SK-N-SH treated with all-trans-retinoic acid at 6 μM for 48 hours (cell line): ENCODE data around the gene GNAZ.
"Not testable (repeated sequence)": the region's sequence is repeated elsewhere in the genome, so short reads cannot be mapped to it uniquely, and the experiment has no call there.

Experiments
- ATAC-seq: fragments of 200-7000 bp; cut with Tn5 transposase; 3 replicates; pipeline ENCODE4 v1.9.1; 2020; ENCODE audit warnings: mild to moderate bottlenecking, moderate library complexity
- BACH2 ChIP-seq: fragments of 250-450 bp; sonication (Bioruptor Pico); IDR thresholded peaks from 2 replicates; pipeline ENCODE4 v1.9.0; 2021; ENCODE audit warnings: mild to moderate bottlenecking, borderline replicate concordance
- CREB5 ChIP-seq: fragments of 250-450 bp; sonication (Bioruptor Pico); IDR thresholded peaks from 2 replicates; pipeline ENCODE4 v1.5.1; 2020; ENCODE audit warnings: low read depth, mild to moderate bottlenecking, moderate library complexity
- CSDC2 ChIP-seq: fragments of 250-450 bp; sonication (Bioruptor Pico); IDR thresholded peaks from 2 replicates; pipeline ENCODE4 v1.5.0; 2020; ENCODE audit warnings: mild to moderate bottlenecking, moderate library complexity
- CSRNP3 ChIP-seq: fragments of 250-450 bp; sonication (Bioruptor Pico); IDR thresholded peaks from 2 replicates; pipeline ENCODE4 v1.5.1; 2021; ENCODE audit warnings: mild to moderate bottlenecking, moderate library complexity
- ESRRG ChIP-seq: fragments of 250-450 bp; sonication (Bioruptor Pico); IDR thresholded peaks from 2 replicates; pipeline ENCODE4 v1.6.1; 2021; ENCODE audit warnings: mild to moderate bottlenecking
- GLIS3 ChIP-seq: fragments of 250-450 bp; sonication (Bioruptor Pico); IDR thresholded peaks from 2 replicates; pipeline ENCODE4 v1.5.0; 2020; ENCODE audit warnings: mild to moderate bottlenecking, moderate library complexity
- OSR1 ChIP-seq: fragments of 250-450 bp; sonication (Bioruptor Pico); IDR thresholded peaks from 2 replicates; pipeline ENCODE4 v1.8.0; 2022; ENCODE audit warnings: moderate library complexity, mild to moderate bottlenecking, inconsistent platforms
- POU6F1 ChIP-seq: fragments of 250-450 bp; sonication (Bioruptor Pico); IDR thresholded peaks from 2 replicates; pipeline ENCODE4 v1.8.0; 2021; ENCODE audit warnings: low read depth, mild to moderate bottlenecking, moderate library complexity, borderline replicate concordance
- PPARA ChIP-seq: fragments of 250-450 bp; sonication (Bioruptor Pico); IDR thresholded peaks from 2 replicates; pipeline ENCODE4 v1.5.0; 2020; ENCODE audit warnings: mild to moderate bottlenecking, borderline replicate concordance
- RARB ChIP-seq: fragments of 250-450 bp; sonication (Bioruptor Pico); IDR thresholded peaks from 2 replicates; pipeline ENCODE4 v1.8.0; 2021; ENCODE audit warnings: mild to moderate bottlenecking, moderate library complexity
- SNAI2 ChIP-seq: fragments of 250-450 bp; sonication (Bioruptor Pico); IDR thresholded peaks from 2 replicates; pipeline ENCODE4 v1.5.0; 2020; ENCODE audit warnings: mild to moderate bottlenecking, moderate library complexity
- TCF4 ChIP-seq: fragments of 250-450 bp; sonication (Bioruptor Pico); IDR thresholded peaks from 2 replicates; pipeline ENCODE4 v1.8.0; 2021; ENCODE audit warnings: mild to moderate bottlenecking, moderate library complexity, borderline replicate concordance
- TOX ChIP-seq: fragments of 250-450 bp; sonication (Bioruptor Pico); IDR thresholded peaks from 2 replicates; pipeline ENCODE4 v1.8.0; 2021; ENCODE audit warnings: mild to moderate bottlenecking, moderate library complexity, borderline replicate concordance
- ZC3H10 ChIP-seq: fragments of 250-450 bp; sonication (Bioruptor Pico); IDR thresholded peaks from 2 replicates; pipeline ENCODE4 v1.5.1; 2021; ENCODE audit warnings: mild to moderate bottlenecking, moderate library complexity
- ZFP30 ChIP-seq: fragments of 450-650 bp; formaldehyde crosslinking; IDR thresholded peaks from 2 replicates; pipeline ENCODE4 v1.5.0; 2022; ENCODE audit warnings: mild to moderate bottlenecking, moderate library complexity
- ZNF565 ChIP-seq: fragments of 450-650 bp; formaldehyde crosslinking; conservative IDR thresholded peaks from 2 replicates; pipeline ENCODE4 v1.5.0; 2020; ENCODE audit warnings: low read depth, mild to moderate bottlenecking, moderate library complexity
- ZNF70 ChIP-seq: fragments of 450-650 bp; formaldehyde crosslinking; IDR thresholded peaks from 2 replicates; pipeline ENCODE4 v1.5.0; 2020; ENCODE audit warnings: mild to moderate bottlenecking, moderate library complexity
- TF ChIP-seq, protein P1 (sequence below): fragments of 250-450 bp; sonication (Bioruptor Pico); IDR thresholded peaks from 2 replicates; pipeline ENCODE4 v1.5.0; 2020; ENCODE audit warnings: mild to moderate bottlenecking, moderate library complexity
- TF ChIP-seq, protein P2 (sequence below): fragments of 250-450 bp; sonication (Bioruptor Pico); IDR thresholded peaks from 2 replicates; pipeline ENCODE4 v1.8.0; 2020; ENCODE audit warnings: mild to moderate bottlenecking, moderate library complexity, borderline replicate concordance

GNAZ gene

DNA sequence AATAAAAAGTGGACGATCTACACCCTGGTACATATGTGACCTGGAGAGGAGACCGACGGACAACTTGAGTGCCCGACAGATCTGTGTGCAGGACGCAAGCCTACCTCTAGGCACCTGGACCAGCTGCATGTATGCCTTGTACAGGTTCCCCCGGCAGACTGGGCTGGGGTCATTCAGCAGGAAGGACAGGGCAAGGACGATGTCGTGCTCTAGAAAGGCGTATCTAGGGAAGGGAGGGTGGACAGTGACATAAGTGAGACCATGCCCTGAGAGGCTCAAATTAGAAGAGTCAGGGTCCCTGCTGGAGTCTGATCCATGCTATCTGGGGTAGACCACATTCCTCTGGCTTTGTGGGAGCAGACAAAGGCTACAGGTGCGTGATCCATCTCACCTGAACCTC lies 63.6 kb downstream of the GNAZ start (continued):
- TF ChIP-seq CREB5: no peak

- not testable (repeated sequence) for ATAC-seq
Measured at GRCh38 chr22:23136991-23137390, 66.7 kb downstream of the GNAZ start.

DNA sequence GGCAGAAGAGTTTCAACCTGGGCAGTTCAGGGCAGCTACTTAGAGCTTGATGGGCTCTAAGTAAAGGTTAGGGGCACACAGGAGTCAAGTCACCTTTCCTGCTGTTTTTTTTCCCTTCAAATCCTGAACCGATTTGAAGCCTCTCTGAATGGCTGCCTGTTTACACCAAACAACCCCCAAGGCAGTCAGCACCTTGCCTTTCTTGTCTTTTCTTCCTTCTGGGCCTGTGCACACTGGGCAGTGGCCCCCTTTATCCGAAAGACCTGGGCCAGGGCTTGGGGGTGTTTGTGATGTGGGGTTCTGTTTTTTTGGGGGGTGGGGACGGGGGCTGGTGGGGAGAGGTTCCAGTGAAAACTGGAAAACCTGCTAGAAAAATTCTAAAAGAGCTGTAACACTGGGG lies 67.1 kb downstream of the GNAZ start:
- ATAC-seq: no peak

DNA sequence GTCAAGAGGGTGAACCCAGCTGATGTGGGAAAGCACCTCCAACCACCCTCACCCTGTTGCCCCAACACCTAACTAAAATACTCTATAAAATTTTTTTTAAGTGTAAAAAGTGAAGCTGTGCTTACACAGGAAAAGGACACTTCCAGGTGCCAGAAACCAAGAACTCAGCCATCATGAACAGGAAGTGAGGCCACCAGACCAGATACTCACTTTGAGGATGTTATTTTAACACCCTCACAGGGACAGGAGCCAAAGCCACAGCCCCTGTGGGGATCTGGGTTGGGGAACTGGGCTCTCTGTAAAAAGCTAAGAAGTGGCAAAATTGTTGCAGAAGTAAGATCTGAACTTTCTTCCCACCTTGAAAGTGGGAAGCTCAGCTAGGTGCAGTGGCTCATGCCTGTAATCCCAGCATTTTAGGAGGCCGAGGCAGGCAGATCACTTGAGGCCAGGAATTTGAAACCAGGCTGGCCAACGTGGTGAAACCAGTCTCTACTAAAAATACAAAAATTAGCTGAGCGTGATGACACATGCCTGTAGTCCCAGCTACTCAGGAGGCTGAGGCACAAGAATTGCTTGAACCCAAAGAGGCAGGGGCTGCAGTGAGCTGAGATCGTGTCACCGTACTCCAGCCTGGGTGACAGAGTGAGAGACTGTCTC lies 67.7 kb downstream of the GNAZ start:
- TF ChIP-seq ZNF565 (CRISPR knock-in tag) (no peak), TCF4 (CRISPR knock-in tag) (no peak), ESRRG (CRISPR knock-in tag) (no peak), ZFP30 (CRISPR knock-in tag) (no peak), CSRNP3 (CRISPR knock-in tag) (no peak), GLIS3 (CRISPR knock-in tag) (no peak), TOX (CRISPR knock-in tag) (no peak), SNAI2 (no peak), POU6F1 (CRISPR knock-in tag) (no peak), ZC3H10 (CRISPR knock-in tag) (no peak), ZNF70 (CRISPR knock-in tag) (no peak), PPARA (CRISPR knock-in tag) (no peak), OSR1 (CRISPR knock-in tag) (no peak), BACH2 (CRISPR knock-in tag) (no peak), CSDC2 (CRISPR knock-in tag) (no peak)
- TF ChIP-seq, protein P1, sequence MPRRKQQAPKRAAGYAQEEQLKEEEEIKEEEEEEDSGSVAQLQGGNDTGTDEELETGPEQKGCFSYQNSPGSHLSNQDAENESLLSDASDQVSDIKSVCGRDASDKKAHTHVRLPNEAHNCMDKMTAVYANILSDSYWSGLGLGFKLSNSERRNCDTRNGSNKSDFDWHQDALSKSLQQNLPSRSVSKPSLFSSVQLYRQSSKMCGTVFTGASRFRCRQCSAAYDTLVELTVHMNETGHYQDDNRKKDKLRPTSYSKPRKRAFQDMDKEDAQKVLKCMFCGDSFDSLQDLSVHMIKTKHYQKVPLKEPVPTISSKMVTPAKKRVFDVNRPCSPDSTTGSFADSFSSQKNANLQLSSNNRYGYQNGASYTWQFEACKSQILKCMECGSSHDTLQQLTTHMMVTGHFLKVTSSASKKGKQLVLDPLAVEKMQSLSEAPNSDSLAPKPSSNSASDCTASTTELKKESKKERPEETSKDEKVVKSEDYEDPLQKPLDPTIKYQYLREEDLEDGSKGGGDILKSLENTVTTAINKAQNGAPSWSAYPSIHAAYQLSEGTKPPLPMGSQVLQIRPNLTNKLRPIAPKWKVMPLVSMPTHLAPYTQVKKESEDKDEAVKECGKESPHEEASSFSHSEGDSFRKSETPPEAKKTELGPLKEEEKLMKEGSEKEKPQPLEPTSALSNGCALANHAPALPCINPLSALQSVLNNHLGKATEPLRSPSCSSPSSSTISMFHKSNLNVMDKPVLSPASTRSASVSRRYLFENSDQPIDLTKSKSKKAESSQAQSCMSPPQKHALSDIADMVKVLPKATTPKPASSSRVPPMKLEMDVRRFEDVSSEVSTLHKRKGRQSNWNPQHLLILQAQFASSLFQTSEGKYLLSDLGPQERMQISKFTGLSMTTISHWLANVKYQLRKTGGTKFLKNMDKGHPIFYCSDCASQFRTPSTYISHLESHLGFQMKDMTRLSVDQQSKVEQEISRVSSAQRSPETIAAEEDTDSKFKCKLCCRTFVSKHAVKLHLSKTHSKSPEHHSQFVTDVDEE: no peak
- TF ChIP-seq, protein P2, sequence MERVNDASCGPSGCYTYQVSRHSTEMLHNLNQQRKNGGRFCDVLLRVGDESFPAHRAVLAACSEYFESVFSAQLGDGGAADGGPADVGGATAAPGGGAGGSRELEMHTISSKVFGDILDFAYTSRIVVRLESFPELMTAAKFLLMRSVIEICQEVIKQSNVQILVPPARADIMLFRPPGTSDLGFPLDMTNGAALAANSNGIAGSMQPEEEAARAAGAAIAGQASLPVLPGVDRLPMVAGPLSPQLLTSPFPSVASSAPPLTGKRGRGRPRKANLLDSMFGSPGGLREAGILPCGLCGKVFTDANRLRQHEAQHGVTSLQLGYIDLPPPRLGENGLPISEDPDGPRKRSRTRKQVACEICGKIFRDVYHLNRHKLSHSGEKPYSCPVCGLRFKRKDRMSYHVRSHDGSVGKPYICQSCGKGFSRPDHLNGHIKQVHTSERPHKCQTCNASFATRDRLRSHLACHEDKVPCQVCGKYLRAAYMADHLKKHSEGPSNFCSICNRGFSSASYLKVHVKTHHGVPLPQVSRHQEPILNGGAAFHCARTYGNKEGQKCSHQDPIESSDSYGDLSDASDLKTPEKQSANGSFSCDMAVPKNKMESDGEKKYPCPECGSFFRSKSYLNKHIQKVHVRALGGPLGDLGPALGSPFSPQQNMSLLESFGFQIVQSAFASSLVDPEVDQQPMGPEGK (CRISPR knock-in tag): no peak
- no peak for ATAC-seq

More for the DNA sequence above, 67.1 kb downstream of the GNAZ start:
- TF ChIP-seq RARB (CRISPR knock-in tag) (no peak), PPARA (CRISPR knock-in tag) (no peak), ZC3H10 (CRISPR knock-in tag) (no peak), TOX (CRISPR knock-in tag) (no peak), GLIS3 (CRISPR knock-in tag) (no peak)
